GM18507 (cell line): Measurements from ENCODE around the gene PRDM16.

Source experiments
- DNase-seq: peaks from one replicate; pipeline ENCODE4 v3.0.0; 2011; ENCODE audit warnings: low read depth; ENCODE audit not compliant: insufficient read length; ENCODE audit errors: extremely low spot score
- FAIRE-seq: peaks from 2 replicates; lab custom pipeline; 2011; peaks lifted over from hg19 to GRCh38; lab: Jason Lieb, UNC

The PRDM16 gene

DNA sequence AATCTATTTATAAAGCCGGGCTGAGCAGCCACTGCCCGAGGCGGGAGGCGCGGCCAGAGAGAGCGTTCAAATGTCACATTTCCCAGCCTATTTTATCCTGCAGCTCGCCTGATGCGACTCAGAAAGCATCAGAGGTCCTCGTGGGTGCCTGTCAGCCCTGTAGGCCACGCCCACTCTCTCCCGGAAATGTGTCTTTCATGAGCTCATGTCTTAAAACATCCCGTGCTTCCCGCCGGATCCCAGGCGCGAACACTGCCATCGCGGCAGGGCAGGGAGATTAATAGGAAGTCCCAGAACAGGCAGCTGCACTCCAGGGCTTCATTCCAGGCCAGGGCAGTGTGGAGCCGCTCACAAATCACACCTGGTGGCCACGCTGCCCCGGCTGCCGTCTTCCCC is 117.5 kb downstream of the PRDM16 start:
- DNase-seq (no peak), FAIRE-seq (no peak)

- DNase-seq (no peak), FAIRE-seq (no peak)
These were observed 118.6 kb downstream of the PRDM16 start for GRCh38 chr1:3187415-3188149.

GRCh38 chr1:3188150-3188971 is 119.4 kb downstream of the PRDM16 start:
- no peak for DNase-seq
- FAIRE-seq = no peak

GRCh38 chr1:3190256-3191041 is 121.4 kb downstream of the PRDM16 start:
- DNase-seq (no peak), FAIRE-seq (no peak)

DNA sequence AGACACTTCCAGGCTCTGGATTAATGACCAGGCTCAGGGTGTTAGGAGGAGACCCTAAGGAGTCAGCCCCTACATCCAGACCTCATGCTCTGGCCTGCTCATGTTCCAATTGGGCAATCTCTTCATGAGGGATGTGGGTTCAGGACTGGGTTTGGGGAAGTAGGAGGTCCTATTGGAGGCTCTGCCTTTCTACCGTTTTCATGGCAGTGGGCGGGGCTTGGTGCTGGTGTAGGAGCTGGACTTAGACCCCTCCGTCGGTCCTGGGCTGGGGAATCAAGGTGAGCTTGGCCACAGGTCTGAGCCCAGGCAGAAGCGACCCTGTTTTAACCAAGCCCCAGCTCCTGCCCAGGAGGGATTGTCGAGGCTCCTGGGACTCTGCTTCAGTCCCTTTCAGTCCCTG is 123.4 kb downstream of the PRDM16 start:
- FAIRE-seq = no peak
- DNase-seq = no peak

- DNase-seq = no peak
- no peak for FAIRE-seq
These were observed 123.8 kb downstream of the PRDM16 start for GRCh38 chr1:3192825-3193224.

GRCh38 chr1:3193811-3194210 is 124.8 kb downstream of the PRDM16 start:
- FAIRE-seq = no peak

GRCh38 chr1:3194760-3195479 is 125.9 kb downstream of the PRDM16 start:
- DNase-seq (no peak), FAIRE-seq (no peak)

More at GRCh38 chr1:3193811-3194210, 124.8 kb downstream of the PRDM16 start:
- no peak for DNase-seq

- FAIRE-seq = no peak
- DNase-seq = no peak
These were observed 126.4 kb downstream of the PRDM16 start for GRCh38 chr1:3195480-3195815.

DNA sequence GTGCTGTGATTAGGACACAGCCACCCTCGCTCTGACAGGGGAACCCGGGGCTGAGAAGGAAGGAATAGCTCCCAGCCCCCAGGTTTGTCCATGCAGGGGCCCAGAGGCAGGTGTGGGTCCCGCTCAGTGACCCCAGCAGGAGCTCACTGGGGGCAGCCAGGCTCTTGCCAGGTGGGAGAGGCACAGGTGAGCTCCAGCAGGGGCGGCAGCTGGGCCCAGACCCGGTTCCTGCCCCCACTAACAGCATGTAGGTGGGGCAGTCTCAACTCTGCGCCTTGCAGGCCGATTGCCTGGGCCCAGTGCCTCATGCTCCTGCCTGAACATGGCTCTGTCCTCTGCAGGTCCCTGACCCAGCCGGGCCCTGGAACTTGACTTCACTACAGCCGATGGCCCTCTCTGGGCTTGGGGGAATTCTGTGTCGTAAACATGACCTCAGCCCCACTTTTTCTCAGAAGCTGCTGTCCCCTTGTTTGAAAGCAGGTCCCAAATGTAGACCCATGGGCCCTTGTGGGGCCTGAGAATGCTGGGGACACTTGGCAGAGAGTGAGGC is 127.0 kb downstream of the PRDM16 start:
- FAIRE-seq (no peak), DNase-seq (no peak)

DNA sequence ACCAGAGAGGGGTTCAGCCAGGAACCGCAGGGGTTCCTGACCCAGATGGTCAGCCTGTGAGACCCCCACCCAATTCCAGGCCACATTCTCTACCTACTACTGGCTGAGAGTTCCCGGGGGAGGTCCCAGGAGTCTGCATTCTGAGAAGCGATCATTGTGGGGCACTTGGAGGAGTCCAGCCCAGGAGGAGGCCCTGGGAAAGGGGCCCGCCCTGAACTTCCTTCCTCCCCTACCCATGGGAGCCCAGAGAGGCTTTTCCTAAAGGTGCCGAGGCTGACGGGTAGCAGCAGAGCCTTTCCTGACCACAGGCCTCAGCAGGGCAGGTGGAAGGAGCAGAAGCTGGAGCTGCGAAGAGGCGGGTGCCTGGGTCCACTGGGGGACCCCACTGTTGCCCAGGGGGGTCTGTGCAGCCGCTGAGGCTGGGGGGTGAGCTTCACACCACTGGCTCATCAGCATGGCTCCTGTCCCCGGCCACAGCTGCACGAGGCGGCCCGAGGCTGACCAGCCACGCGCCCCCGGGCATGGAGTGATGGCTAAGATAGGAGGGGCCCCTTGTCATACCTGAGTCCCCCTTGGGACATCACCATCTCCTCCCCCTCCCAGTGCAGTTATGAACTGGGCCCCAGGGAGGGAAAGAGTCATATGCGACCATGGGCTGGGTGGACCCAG is 127.7 kb downstream of the PRDM16 start:
- FAIRE-seq (no peak), DNase-seq (no peak)

GRCh38 chr1:3197781-3198316 is 128.8 kb downstream of the PRDM16 start:
- no peak for FAIRE-seq
- DNase-seq = no peak

- FAIRE-seq (no peak), DNase-seq (no peak)
These were observed 129.6 kb downstream of the PRDM16 start for GRCh38 chr1:3198371-3199271.

DNA sequence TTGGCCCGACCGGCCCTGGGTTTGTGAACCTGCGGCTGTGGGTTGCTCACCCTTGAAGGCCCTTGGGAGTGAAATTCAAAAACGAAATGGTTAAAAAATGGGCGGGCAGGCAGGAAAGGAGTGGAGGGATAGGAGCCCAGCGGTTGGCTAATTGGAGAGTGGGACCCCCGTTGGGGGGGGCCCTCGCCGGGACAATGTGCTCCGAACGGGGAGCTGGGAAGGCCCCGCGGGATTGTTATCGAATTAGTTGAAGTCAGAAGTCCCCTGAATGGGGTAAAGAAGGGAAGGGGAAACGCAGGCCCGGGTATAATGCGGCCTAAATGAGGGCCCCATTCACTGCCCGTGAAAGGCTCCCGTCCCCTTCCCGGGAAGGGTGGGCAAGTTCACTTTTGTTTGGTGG is 135.7 kb downstream of the PRDM16 start:
- DNase-seq (no peak), FAIRE-seq (no peak)

DNA sequence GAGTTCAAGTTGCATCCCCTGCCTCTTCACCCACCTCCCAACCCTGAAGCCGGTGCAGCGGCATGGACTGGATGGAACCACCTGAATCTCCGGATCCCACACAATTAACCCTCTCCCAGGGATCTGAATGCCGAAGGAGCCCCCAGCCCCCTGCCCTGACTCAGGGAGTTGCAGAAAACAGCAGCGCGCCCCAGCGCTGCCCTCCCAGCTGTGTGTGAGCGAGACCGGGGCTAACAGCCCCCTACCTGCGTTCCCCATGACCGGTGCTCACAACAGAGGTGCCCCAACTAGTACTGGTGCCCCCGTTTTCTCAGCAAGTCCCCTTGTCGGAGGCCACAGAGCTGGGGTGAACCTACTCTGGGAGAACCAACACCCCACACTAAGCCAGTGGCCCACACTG is 136.8 kb downstream of the PRDM16 start:
- DNase-seq (no peak), FAIRE-seq (no peak)

DNA sequence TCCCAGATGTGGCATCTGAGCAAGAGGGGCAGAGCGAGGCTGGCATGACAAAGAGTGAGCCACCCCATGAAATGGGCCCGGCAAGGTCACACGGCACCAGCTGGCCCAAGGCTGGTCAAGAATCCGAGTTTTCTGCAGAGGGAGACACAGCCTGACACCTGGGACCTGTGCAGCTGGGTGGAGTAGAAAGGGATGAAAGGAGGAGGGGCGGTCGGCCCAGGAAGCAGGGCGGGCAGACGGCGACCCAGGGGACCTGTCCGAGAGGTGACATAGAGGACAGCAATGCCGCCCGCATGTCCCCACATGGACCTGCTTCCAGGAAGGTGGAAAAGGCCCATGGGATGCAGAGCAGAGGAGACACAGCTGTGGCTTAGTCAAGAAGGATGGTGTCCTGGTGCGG is 137.7 kb downstream of the PRDM16 start:
- no peak for FAIRE-seq
- DNase-seq = no peak

GRCh38 chr1:3207217-3207848 is 138.3 kb downstream of the PRDM16 start:
- FAIRE-seq = no peak

More at GRCh38 chr1:3207217-3207848, 138.3 kb downstream of the PRDM16 start:
- no peak for DNase-seq
